ENCODE data around the gene NKAPL.

NKAPL gene

GRCh38 chr6:28258877-28259777, at the start of gene NKAPL:
NKAPL (plus strand) TSS chr6:28259297; CDS start chr6:28259372, 75 bp downstream.
- DNase-seq, result peak; percentile 42

GRCh38 chr6:28209753-28210535, 49.2 kb upstream of the NKAPL start:
- DNase-seq, result no peak

GRCh38 chr6:28211840-28212509, 47.1 kb upstream of the NKAPL start:
- DNase-seq, result no peak

- DNase-seq, result no peak
Observed at GRCh38 chr6:28212510-28213212, 46.4 kb upstream of the NKAPL start.

- no peak for DNase-seq
Observed at GRCh38 chr6:28213213-28213523, 45.9 kb upstream of the NKAPL start.

GRCh38 chr6:28215425-28215824, 43.7 kb upstream of the NKAPL start:
- no peak for DNase-seq

- no peak for DNase-seq
Observed at GRCh38 chr6:28217890-28218289, 41.2 kb upstream of the NKAPL start.

- DNase-seq, result peak; percentile 4
Observed at GRCh38 chr6:28218312-28219248, 40.5 kb upstream of the NKAPL start.

- DNase-seq, result no peak
Observed at GRCh38 chr6:28220257-28221133, 38.6 kb upstream of the NKAPL start.

- DNase-seq, result no peak
Observed at GRCh38 chr6:28224131-28225055, 34.7 kb upstream of the NKAPL start.

- peak; percentile 22 for DNase-seq
Observed at GRCh38 chr6:28225056-28225834, 33.9 kb upstream of the NKAPL start, which contains the start of gene ZSCAN9. ZSCAN9 (plus strand) TSS chr6:28225275; CDS start chr6:28227085, 1,810 bp downstream.

GRCh38 chr6:28226460-28226859, 32.6 kb upstream of the NKAPL start:
- no peak for DNase-seq

GRCh38 chr6:28232785-28233184, 26.3 kb upstream of the NKAPL start:
- no peak for DNase-seq

GRCh38 chr6:28235912-28236452, 23.1 kb upstream of the NKAPL start:
- no peak for DNase-seq

GRCh38 chr6:28239636-28240035, 19.5 kb upstream of the NKAPL start:
- no peak for DNase-seq

GRCh38 chr6:28240471-28240870, 18.6 kb upstream of the NKAPL start:
- no peak for DNase-seq

GRCh38 chr6:28243946-28244345, 15.2 kb upstream of the NKAPL start:
- no peak for DNase-seq

Data from stimulated activated naive CD4-positive, alpha-beta T cell treated with Interleukin-2 at 50 U/mL for 16 hours (primary cell).